ENCODE results near the gene GCG.
A peak's percentile ranks its signal among the peaks of the same experiment; 100 is the strongest.

DNA sequence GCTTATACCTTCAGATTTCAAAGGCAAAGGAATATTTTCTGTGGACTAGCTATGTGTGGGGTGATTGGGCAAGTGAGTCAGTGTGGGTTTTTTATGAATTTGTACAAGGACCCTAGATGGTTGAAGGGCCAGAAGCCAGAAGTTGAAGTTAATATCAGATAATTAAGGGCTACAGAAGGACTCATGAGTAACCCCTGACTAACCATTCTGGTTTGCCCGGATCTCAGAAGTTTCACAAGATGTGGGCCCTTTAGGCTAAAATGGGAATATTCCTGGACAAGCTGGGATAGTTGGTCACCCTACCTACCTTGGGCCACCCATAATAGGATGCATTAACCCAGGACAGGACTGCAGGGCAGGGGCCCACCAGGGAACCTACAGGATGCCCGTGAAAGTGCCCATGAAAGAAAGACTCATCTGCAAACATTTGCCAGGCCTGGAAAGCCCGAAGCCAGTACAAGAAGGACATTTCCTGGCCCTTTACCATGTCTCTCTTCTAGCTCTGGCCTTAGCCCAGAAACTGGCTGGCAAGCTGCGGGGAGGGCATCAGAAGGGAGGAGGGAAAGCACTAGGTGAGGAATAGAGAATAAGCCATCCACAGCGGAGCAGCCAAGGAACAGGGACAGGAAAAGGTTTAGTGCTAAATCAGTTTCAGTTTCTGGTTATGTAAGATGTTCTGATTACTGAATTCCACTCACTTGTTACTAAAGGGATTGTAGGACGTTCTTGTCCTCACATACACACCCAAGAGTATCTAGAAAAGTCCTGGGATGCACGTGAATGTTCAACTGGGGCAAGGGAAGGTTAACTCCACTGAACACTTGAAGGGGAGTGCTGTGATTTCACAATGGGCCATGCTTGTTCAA is 33.6 kb downstream of the GCG start:
- TF ChIP-seq, protein P1, sequence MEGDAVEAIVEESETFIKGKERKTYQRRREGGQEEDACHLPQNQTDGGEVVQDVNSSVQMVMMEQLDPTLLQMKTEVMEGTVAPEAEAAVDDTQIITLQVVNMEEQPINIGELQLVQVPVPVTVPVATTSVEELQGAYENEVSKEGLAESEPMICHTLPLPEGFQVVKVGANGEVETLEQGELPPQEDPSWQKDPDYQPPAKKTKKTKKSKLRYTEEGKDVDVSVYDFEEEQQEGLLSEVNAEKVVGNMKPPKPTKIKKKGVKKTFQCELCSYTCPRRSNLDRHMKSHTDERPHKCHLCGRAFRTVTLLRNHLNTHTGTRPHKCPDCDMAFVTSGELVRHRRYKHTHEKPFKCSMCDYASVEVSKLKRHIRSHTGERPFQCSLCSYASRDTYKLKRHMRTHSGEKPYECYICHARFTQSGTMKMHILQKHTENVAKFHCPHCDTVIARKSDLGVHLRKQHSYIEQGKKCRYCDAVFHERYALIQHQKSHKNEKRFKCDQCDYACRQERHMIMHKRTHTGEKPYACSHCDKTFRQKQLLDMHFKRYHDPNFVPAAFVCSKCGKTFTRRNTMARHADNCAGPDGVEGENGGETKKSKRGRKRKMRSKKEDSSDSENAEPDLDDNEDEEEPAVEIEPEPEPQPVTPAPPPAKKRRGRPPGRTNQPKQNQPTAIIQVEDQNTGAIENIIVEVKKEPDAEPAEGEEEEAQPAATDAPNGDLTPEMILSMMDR (IDR thresholded peaks at IDR 0.05 in 2 of 3, conservative IDR thresholded peaks at IDR 0.05 in 1 of 3; ENCODE audit: borderline replicate concordance in 1 of 3, insufficient read depth in 1 of 3, low read depth in 2 of 3, low read length in 2 of 3), result no peak
- no peak for TF ChIP-seq RAD21 (IDR thresholded peaks at IDR 0.05; ENCODE audit: low read depth)
- TF ChIP-seq, protein P2, sequence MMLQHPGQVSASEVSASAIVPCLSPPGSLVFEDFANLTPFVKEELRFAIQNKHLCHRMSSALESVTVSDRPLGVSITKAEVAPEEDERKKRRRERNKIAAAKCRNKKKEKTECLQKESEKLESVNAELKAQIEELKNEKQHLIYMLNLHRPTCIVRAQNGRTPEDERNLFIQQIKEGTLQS (IDR thresholded peaks at IDR 0.05), result no peak
- peak; percentile 44 for TF ChIP-seq FOSL1 (IDR thresholded peaks at IDR 0.05; ENCODE audit: low read depth)
- no peak for TF ChIP-seq EZH2 (IDR thresholded peaks at IDR 0.05)
- no peak for TF ChIP-seq POLR2A (IDR thresholded peaks at IDR 0.05; ENCODE audit: borderline replicate concordance, extremely low read depth, insufficient read depth, insufficient read length)
- TF ChIP-seq ELF1 (IDR thresholded peaks at IDR 0.05; ENCODE audit: borderline replicate concordance, low read depth), result no peak
- TF ChIP-seq, protein P3, sequence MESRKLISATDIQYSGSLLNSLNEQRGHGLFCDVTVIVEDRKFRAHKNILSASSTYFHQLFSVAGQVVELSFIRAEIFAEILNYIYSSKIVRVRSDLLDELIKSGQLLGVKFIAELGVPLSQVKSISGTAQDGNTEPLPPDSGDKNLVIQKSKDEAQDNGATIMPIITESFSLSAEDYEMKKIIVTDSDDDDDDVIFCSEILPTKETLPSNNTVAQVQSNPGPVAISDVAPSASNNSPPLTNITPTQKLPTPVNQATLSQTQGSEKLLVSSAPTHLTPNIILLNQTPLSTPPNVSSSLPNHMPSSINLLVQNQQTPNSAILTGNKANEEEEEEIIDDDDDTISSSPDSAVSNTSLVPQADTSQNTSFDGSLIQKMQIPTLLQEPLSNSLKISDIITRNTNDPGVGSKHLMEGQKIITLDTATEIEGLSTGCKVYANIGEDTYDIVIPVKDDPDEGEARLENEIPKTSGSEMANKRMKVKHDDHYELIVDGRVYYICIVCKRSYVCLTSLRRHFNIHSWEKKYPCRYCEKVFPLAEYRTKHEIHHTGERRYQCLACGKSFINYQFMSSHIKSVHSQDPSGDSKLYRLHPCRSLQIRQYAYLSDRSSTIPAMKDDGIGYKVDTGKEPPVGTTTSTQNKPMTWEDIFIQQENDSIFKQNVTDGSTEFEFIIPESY (IDR thresholded peaks at IDR 0.05; ENCODE audit: extremely low read depth, insufficient replicate concordance, low read length), result no peak
- TF ChIP-seq POLR2AphosphoS5 (IDR thresholded peaks at IDR 0.05; ENCODE audit: low read depth, low read length), result no peak

Data from HCT116 (cell line).